ENCODE measurements around the gene RHOXF2.

DNA sequence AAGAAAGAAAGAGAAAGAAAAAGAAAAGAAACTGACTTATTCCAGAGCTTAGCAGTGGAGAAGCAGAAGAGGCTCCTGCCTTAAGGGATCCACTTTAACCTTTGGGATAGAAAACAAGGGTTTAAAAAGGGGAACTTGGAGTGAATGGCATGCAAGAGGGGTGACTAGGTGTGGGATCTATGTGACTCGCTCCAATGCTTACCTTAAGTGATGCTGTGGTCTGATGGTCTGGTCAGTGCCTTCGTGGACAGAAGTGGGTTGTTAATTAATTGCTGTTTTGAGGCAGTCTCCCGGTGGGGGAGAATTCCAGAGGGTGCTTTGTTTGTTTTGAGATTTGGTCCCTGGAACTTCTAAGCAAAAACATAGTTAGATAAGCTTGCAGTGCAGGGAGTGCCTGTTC, 21.6 kb upstream of the RHOXF2 start:
- TF ChIP-seq, protein P1, sequence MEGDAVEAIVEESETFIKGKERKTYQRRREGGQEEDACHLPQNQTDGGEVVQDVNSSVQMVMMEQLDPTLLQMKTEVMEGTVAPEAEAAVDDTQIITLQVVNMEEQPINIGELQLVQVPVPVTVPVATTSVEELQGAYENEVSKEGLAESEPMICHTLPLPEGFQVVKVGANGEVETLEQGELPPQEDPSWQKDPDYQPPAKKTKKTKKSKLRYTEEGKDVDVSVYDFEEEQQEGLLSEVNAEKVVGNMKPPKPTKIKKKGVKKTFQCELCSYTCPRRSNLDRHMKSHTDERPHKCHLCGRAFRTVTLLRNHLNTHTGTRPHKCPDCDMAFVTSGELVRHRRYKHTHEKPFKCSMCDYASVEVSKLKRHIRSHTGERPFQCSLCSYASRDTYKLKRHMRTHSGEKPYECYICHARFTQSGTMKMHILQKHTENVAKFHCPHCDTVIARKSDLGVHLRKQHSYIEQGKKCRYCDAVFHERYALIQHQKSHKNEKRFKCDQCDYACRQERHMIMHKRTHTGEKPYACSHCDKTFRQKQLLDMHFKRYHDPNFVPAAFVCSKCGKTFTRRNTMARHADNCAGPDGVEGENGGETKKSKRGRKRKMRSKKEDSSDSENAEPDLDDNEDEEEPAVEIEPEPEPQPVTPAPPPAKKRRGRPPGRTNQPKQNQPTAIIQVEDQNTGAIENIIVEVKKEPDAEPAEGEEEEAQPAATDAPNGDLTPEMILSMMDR (IDR thresholded peaks at IDR 0.05 in 4 of 5, conservative IDR thresholded peaks at IDR 0.05 in 1 of 5): no peak
- no peak for TF ChIP-seq POLR2A (IDR thresholded peaks at IDR 0.05)
